Astrocyte (in vitro differentiated cells and primary cell): ENCODE data around the gene GNG2. TPM values are rescaled to one million over a fixed set of nuclear protein-coding genes. Genes with fewer than 3 reads are reported as not detected.

Experiments used
- DNase-seq: peaks from one replicate; pipeline ENCODE4 v3.0.0-alpha.2; 2010; ENCODE audit warnings: low read depth
- FAIRE-seq: peaks from 2 replicates; lab custom pipeline; 2011; peaks lifted over from hg19 to GRCh38; lab: Jason Lieb, UNC
- H2AFZ ChIP-seq: 2 replicates; pipeline ENCODE4 v1.6.0; 2012; ENCODE audit warnings: low read depth, low read length, inconsistent platforms
- H3K27ac ChIP-seq: 2 replicates; pipeline ENCODE4 v1.5.1; 2011; ENCODE audit warnings: low read depth, low read length, inconsistent platforms
- H3K27me3 ChIP-seq: 2 replicates; pipeline ENCODE4 v1.6.0; 2011; ENCODE audit warnings: low read length, inconsistent platforms; ENCODE audit not compliant: insufficient read depth
- H3K36me3 ChIP-seq: 2 replicates; pipeline ENCODE4 v1.5.1; 2011; ENCODE audit warnings: low read length, inconsistent platforms; ENCODE audit not compliant: insufficient read depth
- H3K4me1 ChIP-seq: 2 replicates; pipeline ENCODE4 v1.5.1; 2011; ENCODE audit warnings: low read length, inconsistent platforms; ENCODE audit not compliant: insufficient read depth
- H3K4me2 ChIP-seq: 2 replicates; pipeline ENCODE4 v1.6.0; 2012; ENCODE audit warnings: low read length, inconsistent platforms
- H3K4me3 ChIP-seq: 2 replicates; pipeline ENCODE4 v1.5.1; 2011; ENCODE audit warnings: low read depth, mild to moderate bottlenecking, low read length, inconsistent platforms; ENCODE audit not compliant: insufficient read depth
- H3K79me2 ChIP-seq: 2 replicates; pipeline ENCODE4 v1.6.0; 2012; ENCODE audit warnings: mild to moderate bottlenecking, low read length, inconsistent platforms; ENCODE audit not compliant: insufficient read depth
- H3K9ac ChIP-seq: 2 replicates; pipeline ENCODE4 v1.6.0; 2012; ENCODE audit warnings: mild to moderate bottlenecking, low read length, inconsistent platforms
- H3K9me3 ChIP-seq: 2 replicates; pipeline ENCODE4 v1.5.1; 2012; ENCODE audit warnings: low read depth, mild to moderate bottlenecking, low read length, inconsistent platforms; ENCODE audit not compliant: insufficient read depth
- H4K20me1 ChIP-seq: 2 replicates; pipeline ENCODE4 v1.6.0; 2012; ENCODE audit warnings: low read length, inconsistent platforms; ENCODE audit not compliant: insufficient read depth
- H3K27ac Mint-ChIP-seq: one replicate; pipeline ENCODE4 v1.8.0; 2021; ENCODE audit warnings: mild to moderate bottlenecking, mixed read lengths; ENCODE audit not compliant: unreplicated experiment
- H3K27me3 Mint-ChIP-seq: one replicate; pipeline ENCODE4 v1.8.0; 2021; ENCODE audit warnings: low read depth, mixed read lengths; ENCODE audit not compliant: unreplicated experiment
- H3K36me3 Mint-ChIP-seq: one replicate; pipeline ENCODE4 v1.8.0; 2021; ENCODE audit warnings: low read depth, mixed read lengths; ENCODE audit not compliant: unreplicated experiment
- H3K4me1 Mint-ChIP-seq: one replicate; pipeline ENCODE4 v1.8.0; 2021; ENCODE audit warnings: low read depth, mixed read lengths; ENCODE audit not compliant: unreplicated experiment
- H3K4me3 Mint-ChIP-seq: one replicate; pipeline ENCODE4 v1.8.0; 2021; ENCODE audit warnings: mild to moderate bottlenecking, moderate library complexity, mixed read lengths; ENCODE audit not compliant: unreplicated experiment
- H3K9me3 Mint-ChIP-seq: one replicate; pipeline ENCODE4 v1.8.0; 2021; ENCODE audit warnings: mild to moderate bottlenecking, mixed read lengths; ENCODE audit not compliant: unreplicated experiment
- CTCF ChIP-seq: IDR thresholded peaks from 2 replicates; pipeline ENCODE4 v1.5.1; 2011; ENCODE audit warnings: low read depth, mild to moderate bottlenecking, inconsistent platforms, low read length, moderate library complexity; ENCODE audit not compliant: insufficient read depth
- EZH2 ChIP-seq: IDR thresholded peaks from 2 replicates; pipeline ENCODE4 v1.6.1; 2012; ENCODE audit warnings: mild to moderate bottlenecking, low read length, inconsistent platforms; ENCODE audit not compliant: insufficient read depth
- total RNA-seq: library from RNA; stranded (reverse); gene quantifications from 2 replicates; pipeline ENCODE4 v1.2.1, GENCODE V29; 2021

GNG2 gene
- total RNA-seq, 1 donor from 2014 or later: 7.3 TPM

GRCh38 chr14:51879170-51879569 is 18.8 kb downstream of the GNG2 start:
- Mint-ChIP-seq H3K4me3 (no peak overlapping the region), H3K27ac (no peak overlapping the region), H3K27me3 (no peaks in the 10 kb centered on the region), H3K9me3 (no peaks in the 10 kb centered on the region), H3K4me1 (peaks cover 6% of the 10 kb centered on the region), H3K36me3 (no peaks in the 10 kb centered on the region)
- no peak overlapping the region for H2AFZ ChIP-seq
- H3K27ac ChIP-seq: no peak overlapping the region
- H3K79me2 ChIP-seq: peaks cover 2% of the 10 kb centered on the region
- no peaks in the 10 kb centered on the region for H3K27me3 ChIP-seq
- no peak overlapping the region for H3K9ac ChIP-seq
- H3K4me3 ChIP-seq: no peak overlapping the region
- no peaks in the 10 kb centered on the region for H3K36me3 ChIP-seq
- no peaks in the 10 kb centered on the region for H3K9me3 ChIP-seq
- no peak for TF ChIP-seq CTCF
- TF ChIP-seq EZH2: no peak
- H3K4me2 ChIP-seq: no peak overlapping the region
- FAIRE-seq (no peak), DNase-seq (no peak)
- peaks cover 3% of the 10 kb centered on the region for H3K4me1 ChIP-seq
- H4K20me1 ChIP-seq: no peaks in the 10 kb centered on the region

GRCh38 chr14:51880835-51881580 is 20.6 kb downstream of the GNG2 start:
- Mint-ChIP-seq H3K4me3 (no peak overlapping the region), H3K36me3 (no peaks in the 10 kb centered on the region), H3K27ac (no peak overlapping the region), H3K27me3 (no peaks in the 10 kb centered on the region), H3K4me1 (peaks cover 13% of the 10 kb centered on the region), H3K9me3 (no peaks in the 10 kb centered on the region)
- no peak overlapping the region for H3K4me2 ChIP-seq
- peak; percentile 65 for DNase-seq
- H3K27ac ChIP-seq: no peak overlapping the region
- H3K4me3 ChIP-seq: no peak overlapping the region
- no peaks in the 10 kb centered on the region for H3K27me3 ChIP-seq
- no peak overlapping the region for H2AFZ ChIP-seq
- no peak overlapping the region for H3K9ac ChIP-seq
- peaks cover 11% of the 10 kb centered on the region for H3K4me1 ChIP-seq
- H4K20me1 ChIP-seq: no peaks in the 10 kb centered on the region
- no peak for FAIRE-seq
- H3K9me3 ChIP-seq: no peaks in the 10 kb centered on the region
- TF ChIP-seq CTCF (no peak), EZH2 (no peak)
- peaks cover 2% of the 10 kb centered on the region for H3K79me2 ChIP-seq
- H3K36me3 ChIP-seq: no peaks in the 10 kb centered on the region

GRCh38 chr14:51881636-51882035 is 21.2 kb downstream of the GNG2 start:
- Mint-ChIP-seq H3K4me3 (no peak overlapping the region), H3K4me1 (peaks cover 13% of the 10 kb centered on the region), H3K27me3 (no peaks in the 10 kb centered on the region), H3K36me3 (no peaks in the 10 kb centered on the region), H3K27ac (no peak overlapping the region), H3K9me3 (no peaks in the 10 kb centered on the region)
- H4K20me1 ChIP-seq: no peaks in the 10 kb centered on the region
- no peak overlapping the region for H3K9ac ChIP-seq
- H2AFZ ChIP-seq: no peak overlapping the region
- H3K9me3 ChIP-seq: no peaks in the 10 kb centered on the region
- H3K79me2 ChIP-seq: peaks cover 2% of the 10 kb centered on the region
- FAIRE-seq (no peak), DNase-seq (no peak)
- no peaks in the 10 kb centered on the region for H3K27me3 ChIP-seq
- no peaks in the 10 kb centered on the region for H3K36me3 ChIP-seq
- H3K4me1 ChIP-seq: peaks cover 11% of the 10 kb centered on the region
- no peak overlapping the region for H3K4me3 ChIP-seq
- no peak for TF ChIP-seq CTCF
- TF ChIP-seq EZH2: no peak
- no peak overlapping the region for H3K4me2 ChIP-seq
- H3K27ac ChIP-seq: no peak overlapping the region
